H9 (cell line): ENCODE data around the gene TCF7L1. TPM values are rescaled to one million over a fixed set of nuclear protein-coding genes. Genes with fewer than 3 reads are reported as not detected.

Experiments
- DNase-seq: peaks from one replicate; pipeline ENCODE4 v3.0.0-alpha.2; 2017
- H2AFZ ChIP-seq: one replicate; pipeline ENCODE4 v1.6.1; 2013; ENCODE audit warnings: mild to moderate bottlenecking, low read length, control low read depth, moderate library complexity
- H2AK5ac ChIP-seq: 2 replicates; pipeline ENCODE4 v1.6.1; 2013; ENCODE audit warnings: low read length, control low read depth, mixed read lengths; ENCODE audit not compliant: insufficient read length
- H2BK120ac ChIP-seq: one replicate; pipeline ENCODE4 v1.6.1; 2013; ENCODE audit warnings: low read depth, mild to moderate bottlenecking, low read length, control low read depth, inconsistent platforms; ENCODE audit not compliant: poor library complexity, severe bottlenecking
- H2BK12ac ChIP-seq: 2 replicates; pipeline ENCODE4 v1.6.1; 2013; ENCODE audit warnings: low read length, control low read depth, mixed read lengths, low read depth; ENCODE audit not compliant: insufficient read length
- H2BK15ac ChIP-seq: 2 replicates; pipeline ENCODE4 v1.6.1; 2013; ENCODE audit warnings: low read depth, low read length, control low read depth
- H2BK20ac ChIP-seq: one replicate; pipeline ENCODE4 v1.6.1; 2013; ENCODE audit warnings: low read depth, mild to moderate bottlenecking, low read length, control low read depth, inconsistent platforms; ENCODE audit not compliant: poor library complexity, severe bottlenecking
- H2BK5ac ChIP-seq: 2 replicates; pipeline ENCODE4 v1.6.1; 2013; ENCODE audit warnings: low read length, control low read depth, mixed read lengths; ENCODE audit not compliant: insufficient read length
- H3K14ac ChIP-seq: 2 replicates; pipeline ENCODE4 v1.6.1; 2013; ENCODE audit warnings: low read length, control low read depth; ENCODE audit not compliant: insufficient read depth
- H3K18ac ChIP-seq: 2 replicates; pipeline ENCODE4 v1.6.1; 2013; ENCODE audit warnings: low read depth, mild to moderate bottlenecking, mixed read lengths, low read length, control low read depth; ENCODE audit not compliant: insufficient read length
- H3K23ac ChIP-seq: 2 replicates; pipeline ENCODE4 v1.6.1; 2013; ENCODE audit warnings: low read length, control low read depth, mixed read lengths, low read depth; ENCODE audit not compliant: insufficient read length
- H3K23me2 ChIP-seq: 2 replicates; pipeline ENCODE4 v1.6.1; 2013; ENCODE audit warnings: low read depth, mild to moderate bottlenecking, mixed read lengths, low read length, control low read depth; ENCODE audit not compliant: insufficient read length, poor library complexity, severe bottlenecking
- H3K27ac ChIP-seq: 2 replicates; pipeline ENCODE4 v1.5.1; 2013; ENCODE audit warnings: low read length, control low read depth, mixed read lengths, low read depth; ENCODE audit not compliant: insufficient read length
- H3K27me3 ChIP-seq: 2 replicates; pipeline ENCODE4 v1.6.1; 2013; ENCODE audit warnings: low read length, control low read depth, inconsistent platforms; ENCODE audit not compliant: insufficient read depth
- H3K4ac ChIP-seq: 2 replicates; pipeline ENCODE4 v1.6.1; 2013; ENCODE audit warnings: low read depth, mild to moderate bottlenecking, control low read depth, inconsistent platforms, low read length, moderate library complexity
- H3K4me1 ChIP-seq: 2 replicates; pipeline ENCODE4 v1.6.1; 2013; ENCODE audit warnings: low read length, control low read depth, inconsistent platforms; ENCODE audit not compliant: insufficient read depth
- H3K4me2 ChIP-seq: 2 replicates; pipeline ENCODE4 v1.6.1; 2013; ENCODE audit warnings: low read length, control low read depth, mixed read lengths; ENCODE audit not compliant: insufficient read length, insufficient read depth
- H3K56ac ChIP-seq: 2 replicates; pipeline ENCODE4 v1.6.1; 2013; ENCODE audit warnings: low read depth, mild to moderate bottlenecking, mixed read lengths, low read length, control low read depth; ENCODE audit not compliant: insufficient read length
- H3K79me1 ChIP-seq: 2 replicates; pipeline ENCODE4 v1.6.1; 2013; ENCODE audit warnings: low read depth, mild to moderate bottlenecking, moderate library complexity, low read length, control low read depth, inconsistent platforms; ENCODE audit not compliant: insufficient read depth, poor library complexity, severe bottlenecking
- H3K79me2 ChIP-seq: 2 replicates; pipeline ENCODE4 v1.6.1; 2013; ENCODE audit warnings: low read length, control low read depth, inconsistent platforms; ENCODE audit not compliant: insufficient read depth
- H3K9ac ChIP-seq: 2 replicates; pipeline ENCODE4 v1.6.1; 2013; ENCODE audit warnings: low read length, control low read depth, mixed read lengths; ENCODE audit not compliant: insufficient read length; ENCODE audit errors: extremely low read depth
- H3K9me3 ChIP-seq: one replicate; pipeline ENCODE4 v1.6.1; 2013; ENCODE audit warnings: low read depth, low read length, inconsistent platforms; ENCODE audit not compliant: control insufficient read depth
- H3T11ph ChIP-seq: one replicate; pipeline ENCODE4 v1.6.1; 2013; ENCODE audit warnings: mild to moderate bottlenecking, low read length, control low read depth, inconsistent platforms
- H4K20me1 ChIP-seq: one replicate; pipeline ENCODE4 v1.6.1; 2013; ENCODE audit not compliant: control insufficient read depth, insufficient read length, insufficient read depth
- H4K5ac ChIP-seq: 2 replicates; pipeline ENCODE4 v1.6.1; 2013; ENCODE audit warnings: low read depth, mild to moderate bottlenecking, mixed read lengths, low read length, control low read depth; ENCODE audit not compliant: insufficient read length
- H4K8ac ChIP-seq: replicated peaks from 2 replicates; pipeline ENCODE4 v1.6.1; 2013; ENCODE audit warnings: low read length, control low read depth, mixed read lengths, low read depth; ENCODE audit not compliant: insufficient read length
- H4K91ac ChIP-seq: 2 replicates; pipeline ENCODE4 v1.6.1; 2013; ENCODE audit warnings: low read depth, mild to moderate bottlenecking, moderate library complexity, mixed read lengths, low read length, control low read depth; ENCODE audit not compliant: insufficient read length
- H3K27ac Mint-ChIP-seq, 3 experiments: 2 replicates in 2 of 3; 3 replicates in 1 of 3; pipeline ENCODE4 v1.8.0; 2020 to 2021; ENCODE audit warnings: mixed read lengths in 3 of 3, mild to moderate bottlenecking in 1 of 3, moderate library complexity in 1 of 3
- H3K27me3 Mint-ChIP-seq: 2 replicates; pipeline ENCODE4 v1.8.0; 2021; ENCODE audit warnings: low read depth, mild to moderate bottlenecking, moderate library complexity, mixed read lengths
- H3K36me3 Mint-ChIP-seq, 3 experiments: 2 replicates in 2 of 3; 3 replicates in 1 of 3; pipeline ENCODE4 v1.8.0; 2020 to 2021; ENCODE audit warnings: low read depth in 3 of 3, mixed read lengths in 3 of 3; ENCODE audit not compliant: insufficient read depth in 1 of 3
- H3K4me1 Mint-ChIP-seq, 2 experiments: 2 replicates each; pipeline ENCODE4 v1.8.0; 2020; ENCODE audit warnings: mixed read lengths in 2 of 2
- H3K4me3 Mint-ChIP-seq, 2 experiments: 2 replicates in 1 of 2; 3 replicates in 1 of 2; pipeline ENCODE4 v1.8.0; 2020 to 2021; ENCODE audit warnings: mild to moderate bottlenecking in 2 of 2, mixed read lengths in 2 of 2, moderate library complexity in 1 of 2
- H3K9me3 Mint-ChIP-seq, 2 experiments: 2 replicates in 1 of 2; 3 replicates in 1 of 2; pipeline ENCODE4 v1.8.0; 2020; ENCODE audit warnings: mild to moderate bottlenecking in 2 of 2, mixed read lengths in 2 of 2, moderate library complexity in 1 of 2
- CTCF ChIP-seq: fragments of 200-600 bp; sonication (generic); conservative IDR thresholded peaks from 3 replicates; pipeline ENCODE4 v1.8.0; 2021; ENCODE audit warnings: antibody characterized with exemption, mild to moderate bottlenecking
- WGBS: extraction: QIAGEN DNeasy Blood & Tissue Kit; methylation state at CpG from one replicate; pipeline ENCODE4 v1.1.7; 2013; ENCODE audit warnings: missing lambda C conversion rate, low lambda C conversion rate, mixed read lengths; ENCODE audit not compliant: insufficient read length; ENCODE audit errors: extremely low coverage; 5-methylcytosine and 5-hydroxymethylcytosine counted together
- total RNA-seq: library from RNA; stranded (reverse); gene quantifications from 2 replicates; pipeline ENCODE4 v1.2.1, GENCODE V29; 2021

Gene TCF7L1
- total RNA-seq, 1 experiment from 2014 or later: 112 TPM

- H3K9me3 Mint-ChIP-seq: peaks cover 0 to 5% of the 10 kb centered on the region in 2 experiments; a peak in 3 of 5 replicates
- H3K27ac Mint-ChIP-seq: peak overlapping the region; percentile 9 to 18 (median 16); a peak in 5 of 7 replicates
- peaks cover 2 to 6% (median 2%) of the 10 kb centered on the region in 3 experiments; a peak in 6 of 7 replicates for H3K36me3 Mint-ChIP-seq
- Histone ChIP-seq H2BK120ac (no peak overlapping the region), H4K5ac (no peak overlapping the region), H4K91ac (no peak overlapping the region), H3K79me1 (peaks cover 3% of the 10 kb centered on the region), H2AK5ac (no peak overlapping the region), H3K56ac (no peak overlapping the region), H3K4ac (no peak overlapping the region), H2BK12ac (no peak overlapping the region), H3K18ac (no peak overlapping the region), H4K20me1 (no peaks in the 10 kb centered on the region), H3K4me1 (peaks cover 11% of the 10 kb centered on the region), H4K8ac (no peak overlapping the region), H3K9me3 (no peaks in the 10 kb centered on the region), H2BK15ac (no peak overlapping the region), H3K23me2 (no peaks in the 10 kb centered on the region), H3K27ac (no peak overlapping the region), H2BK5ac (no peak overlapping the region), H3T11ph (no peak overlapping the region), H3K23ac (no peak overlapping the region), H3K9ac (no peak overlapping the region), H3K14ac (no peak overlapping the region), H3K27me3 (no peaks in the 10 kb centered on the region), H2BK20ac (no peak overlapping the region), H3K79me2 (peaks cover 7% of the 10 kb centered on the region; the same call in 1 of the 2 replicates), H3K4me2 (no peak overlapping the region), H2AFZ (no peak overlapping the region)
- WGBS: no CpG with 5 or more reads among the region's 8 CpGs
- H3K27me3 Mint-ChIP-seq: no peaks in the 10 kb centered on the region
- DNase-seq: no peak
- H3K4me3 Mint-ChIP-seq: no peak overlapping the region
- TF ChIP-seq CTCF: no peak
- peaks cover 62 to 64% of the 10 kb centered on the region in 2 experiments for H3K4me1 Mint-ChIP-seq
Measured at GRCh38 chr2:85226783-85227182, 93.6 kb downstream of the TCF7L1 start.
